K562 (cell line): ENCODE data around the gene SLC15A1.

ENCODE experiments used
- CTBP1 ChIP-seq: fragments of 450-650 bp; IDR thresholded peaks from 2 replicates; pipeline ENCODE4 v1.6.1; 2016; ENCODE audit warnings: borderline replicate concordance
- EP300 ChIP-seq: IDR thresholded peaks from 2 replicates; pipeline ENCODE4 v1.6.1; 2012; ENCODE audit warnings: low read length, improper control_type of control experiment
- RFX5 ChIP-seq: IDR thresholded peaks from 2 replicates; pipeline ENCODE4 v1.6.1; 2011; ENCODE audit warnings: low read depth, mild to moderate bottlenecking, improper control_type of control experiment, low read length
- SMAD2 ChIP-seq: fragments of 150-350 bp; IDR thresholded peaks from 2 replicates; pipeline ENCODE4 v1.6.1; 2014; ENCODE audit warnings: low read depth, mild to moderate bottlenecking, low read length
- TEAD4 ChIP-seq, 2 experiments: sonication (generic) in 1 of 2; formaldehyde crosslinking in 1 of 2; IDR thresholded peaks; 2 replicates each; pipeline versions ENCODE4 v1.6.1 to v1.8.0; 2012 to 2022; ENCODE audit warnings: borderline replicate concordance in 1 of 2, inconsistent platforms in 1 of 2, low read length in 1 of 2, mild to moderate bottlenecking in 1 of 2, missing genetic modification reagents in 1 of 2
- YY1 ChIP-seq, 3 experiments: IDR thresholded peaks; 2 replicates each; pipeline ENCODE4 v1.6.1; 2011; ENCODE audit warnings: low read length in 2 of 3, mild to moderate bottlenecking in 2 of 3, moderate library complexity in 2 of 3, borderline replicate concordance in 1 of 3, control low read depth in 1 of 3, low read depth in 1 of 3; ENCODE audit not compliant: insufficient read depth in 3 of 3, insufficient replicate concordance in 2 of 3, control insufficient read depth in 1 of 3, insufficient read length in 1 of 3; ENCODE audit errors: extremely low read depth in 1 of 3
- TF ChIP-seq, protein P1 (sequence below), 3 experiments: IDR thresholded peaks in 2 of 3; conservative IDR thresholded peaks in 1 of 3; 2 replicates each; pipeline ENCODE4 v1.5.1; 2011 to 2012; ENCODE audit warnings: low read length in 3 of 3, mild to moderate bottlenecking in 3 of 3, control low read depth in 2 of 3, improper control_type of control experiment in 1 of 3, inconsistent platforms in 1 of 3, low read depth in 1 of 3, mixed read lengths in 1 of 3, moderate library complexity in 1 of 3; ENCODE audit not compliant: insufficient read depth in 2 of 3

- TF ChIP-seq RFX5 (no peak), TEAD4 (IDR thresholded peaks at IDR 0.05; ENCODE audit: low read length) (no peak), TEAD4 (CRISPR knock-in tag; IDR thresholded peaks at IDR 0.05; ENCODE audit: borderline replicate concordance) (no peak), SMAD2 (no peak), CTBP1 (no peak), EP300 (no peak), YY1 (IDR thresholded peaks at IDR 0.05; ENCODE audit: borderline replicate concordance in 1 of 3, control insufficient read depth in 1 of 3, extremely low read depth in 1 of 3, insufficient read depth in 3 of 3, insufficient read length in 1 of 3, insufficient replicate concordance in 2 of 3, low read depth in 1 of 3, low read length in 2 of 3) (no peak)
- TF ChIP-seq, protein P1, sequence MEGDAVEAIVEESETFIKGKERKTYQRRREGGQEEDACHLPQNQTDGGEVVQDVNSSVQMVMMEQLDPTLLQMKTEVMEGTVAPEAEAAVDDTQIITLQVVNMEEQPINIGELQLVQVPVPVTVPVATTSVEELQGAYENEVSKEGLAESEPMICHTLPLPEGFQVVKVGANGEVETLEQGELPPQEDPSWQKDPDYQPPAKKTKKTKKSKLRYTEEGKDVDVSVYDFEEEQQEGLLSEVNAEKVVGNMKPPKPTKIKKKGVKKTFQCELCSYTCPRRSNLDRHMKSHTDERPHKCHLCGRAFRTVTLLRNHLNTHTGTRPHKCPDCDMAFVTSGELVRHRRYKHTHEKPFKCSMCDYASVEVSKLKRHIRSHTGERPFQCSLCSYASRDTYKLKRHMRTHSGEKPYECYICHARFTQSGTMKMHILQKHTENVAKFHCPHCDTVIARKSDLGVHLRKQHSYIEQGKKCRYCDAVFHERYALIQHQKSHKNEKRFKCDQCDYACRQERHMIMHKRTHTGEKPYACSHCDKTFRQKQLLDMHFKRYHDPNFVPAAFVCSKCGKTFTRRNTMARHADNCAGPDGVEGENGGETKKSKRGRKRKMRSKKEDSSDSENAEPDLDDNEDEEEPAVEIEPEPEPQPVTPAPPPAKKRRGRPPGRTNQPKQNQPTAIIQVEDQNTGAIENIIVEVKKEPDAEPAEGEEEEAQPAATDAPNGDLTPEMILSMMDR (IDR thresholded peaks at IDR 0.05 in 2 of 3, conservative IDR thresholded peaks at IDR 0.05 in 1 of 3; ENCODE audit: insufficient read depth in 2 of 3, low read depth in 1 of 3, low read length in 3 of 3): no peak
Observed at GRCh38 chr13:98751861-98752466, 508 bp downstream of the SLC15A1 start.
